Colonic mucosa (tissue), 4 donors: ENCODE measurements around the gene SLC38A7. TPM values are rescaled to one million over a fixed set of nuclear protein-coding genes. Genes with fewer than 3 reads are reported as not detected.
A peak's percentile ranks its signal among the peaks of the same experiment; 100 is the strongest.

Experiments
- DNase-seq: peaks from one replicate; pipeline ENCODE4 v3.0.0-alpha.2; 2020
- H3K27ac ChIP-seq: fragments of 200-600 bp; one replicate; pipeline ENCODE4 v1.8.0; 2021
- H3K27me3 ChIP-seq: fragments of 200-600 bp; one replicate; pipeline ENCODE4 v1.8.0; 2021
- H3K36me3 ChIP-seq: fragments of 200-600 bp; one replicate; pipeline ENCODE4 v1.8.0; 2021
- H3K4me1 ChIP-seq: fragments of 200-600 bp; one replicate; pipeline ENCODE4 v1.8.0; 2021; ENCODE audit warnings: mild to moderate bottlenecking
- H3K4me3 ChIP-seq: fragments of 200-600 bp; one replicate; pipeline ENCODE4 v1.8.0; 2021
- H3K9ac ChIP-seq, 2 donors: one replicate each; pipeline ENCODE4 v1.7.0; 2013; ENCODE audit warnings: control low read depth in 2 of 2, low read depth in 2 of 2, low read length in 2 of 2
- H3K9me3 ChIP-seq: fragments of 200-600 bp; one replicate; pipeline ENCODE4 v1.8.0; 2021
- intact Hi-C: fragments of 100-400 bp; cut with DNase I; formaldehyde crosslinking; loops from one replicate; pipeline ENCODE4 v1.14.1; 2022
- total RNA-seq, 2 donors: library from RNA; stranded (reverse); fragmentation: NEBNext Ultra II Directional in 1 of 2; extraction: Animal tissue kit (Norgen Biotek cat#: 25700) in 1 of 2; gene quantifications; one replicate each; pipeline ENCODE4 v1.2.1, GENCODE V29; 2021
- TF ChIP-seq, protein P1 (sequence below): fragments of 200-600 bp; IDR thresholded peaks from one replicate; pipeline ENCODE4 v1.8.0; 2022; ENCODE audit warnings: antibody characterized with exemption, mild to moderate bottlenecking
- donor health status: healthy.
- donor health status: DM: no; HTN: no; CAD: no.
- donor health status: DM: no; HTN: no; CAD: no.

SLC38A7 gene, protein sequence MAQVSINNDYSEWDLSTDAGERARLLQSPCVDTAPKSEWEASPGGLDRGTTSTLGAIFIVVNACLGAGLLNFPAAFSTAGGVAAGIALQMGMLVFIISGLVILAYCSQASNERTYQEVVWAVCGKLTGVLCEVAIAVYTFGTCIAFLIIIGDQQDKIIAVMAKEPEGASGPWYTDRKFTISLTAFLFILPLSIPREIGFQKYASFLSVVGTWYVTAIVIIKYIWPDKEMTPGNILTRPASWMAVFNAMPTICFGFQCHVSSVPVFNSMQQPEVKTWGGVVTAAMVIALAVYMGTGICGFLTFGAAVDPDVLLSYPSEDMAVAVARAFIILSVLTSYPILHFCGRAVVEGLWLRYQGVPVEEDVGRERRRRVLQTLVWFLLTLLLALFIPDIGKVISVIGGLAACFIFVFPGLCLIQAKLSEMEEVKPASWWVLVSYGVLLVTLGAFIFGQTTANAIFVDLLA
- total RNA-seq = 10 to 100 TPM; 10.8 to 15.5 TPM

DNA sequence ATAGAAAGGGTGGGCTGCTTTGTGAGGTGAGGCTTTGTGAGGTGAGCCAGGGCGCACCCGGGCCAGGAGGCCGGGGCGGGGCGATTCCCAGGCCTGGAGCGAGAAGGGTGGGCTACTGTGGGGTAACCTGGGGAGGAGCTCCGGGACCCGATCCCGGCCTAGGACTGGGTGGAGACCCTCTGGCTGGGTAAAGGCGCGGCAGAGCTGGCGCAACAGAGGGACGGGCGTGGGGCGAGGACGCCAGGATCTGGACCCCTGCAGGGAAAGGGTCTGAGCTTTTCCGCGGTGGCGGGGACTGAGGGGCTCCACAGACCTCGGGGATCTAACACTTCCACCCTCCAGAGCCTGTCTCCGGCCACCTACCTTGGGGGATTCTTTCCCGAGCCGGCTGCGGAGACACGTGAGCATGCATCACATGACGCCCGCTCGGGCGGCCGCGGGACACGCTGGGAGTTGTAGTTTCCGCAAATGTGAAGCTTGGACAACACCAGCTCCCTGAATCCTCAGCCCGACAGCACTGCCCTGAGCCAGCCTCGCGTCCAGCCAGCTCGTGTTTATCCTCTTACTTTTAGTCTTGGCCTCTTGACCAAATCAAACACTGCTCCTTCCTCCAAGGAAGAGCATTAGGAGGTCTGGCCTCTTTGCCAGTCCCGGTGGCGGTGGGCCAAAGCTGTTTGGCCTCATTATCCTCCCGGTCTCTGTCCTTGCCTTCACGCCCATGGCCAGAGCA, at the start of gene SLC38A7:
SLC38A7 (minus strand) TSS at position 417 of the 730 bp plus-strand sequence. CDS start 4,644 bp downstream, outside the sequence.
- Histone ChIP-seq H3K4me3 (peak within 1 kb of the TSS; percentile 97), H3K4me1 (peaks cover 6% of the 10 kb centered on the region), H3K36me3 (no peaks in the 10 kb centered on the region), H3K9me3 (no peaks in the 10 kb centered on the region), H3K9ac (peak within 1 kb of the TSS; percentile 85 to 90), H3K27me3 (no peaks in the 10 kb centered on the region), H3K27ac (peak within 1 kb of the TSS; percentile 41)
- DNase-seq = peak; percentile 91
- TF ChIP-seq, protein P1, sequence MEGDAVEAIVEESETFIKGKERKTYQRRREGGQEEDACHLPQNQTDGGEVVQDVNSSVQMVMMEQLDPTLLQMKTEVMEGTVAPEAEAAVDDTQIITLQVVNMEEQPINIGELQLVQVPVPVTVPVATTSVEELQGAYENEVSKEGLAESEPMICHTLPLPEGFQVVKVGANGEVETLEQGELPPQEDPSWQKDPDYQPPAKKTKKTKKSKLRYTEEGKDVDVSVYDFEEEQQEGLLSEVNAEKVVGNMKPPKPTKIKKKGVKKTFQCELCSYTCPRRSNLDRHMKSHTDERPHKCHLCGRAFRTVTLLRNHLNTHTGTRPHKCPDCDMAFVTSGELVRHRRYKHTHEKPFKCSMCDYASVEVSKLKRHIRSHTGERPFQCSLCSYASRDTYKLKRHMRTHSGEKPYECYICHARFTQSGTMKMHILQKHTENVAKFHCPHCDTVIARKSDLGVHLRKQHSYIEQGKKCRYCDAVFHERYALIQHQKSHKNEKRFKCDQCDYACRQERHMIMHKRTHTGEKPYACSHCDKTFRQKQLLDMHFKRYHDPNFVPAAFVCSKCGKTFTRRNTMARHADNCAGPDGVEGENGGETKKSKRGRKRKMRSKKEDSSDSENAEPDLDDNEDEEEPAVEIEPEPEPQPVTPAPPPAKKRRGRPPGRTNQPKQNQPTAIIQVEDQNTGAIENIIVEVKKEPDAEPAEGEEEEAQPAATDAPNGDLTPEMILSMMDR = no peak
- intact Hi-C loops = loop anchor here (5.0 kb wide), 1 partner anchor 73 kb away; no protein-coding TSS in a partner anchor

- intact Hi-C loops = no loop called here
- Histone ChIP-seq H3K27me3 (no peaks in the 10 kb centered on the region), H3K9ac (peak within 1 kb of the TSS; percentile 86 to 90), H3K4me3 (peak within 1 kb of the TSS; percentile 74), H3K9me3 (no peaks in the 10 kb centered on the region), H3K27ac (peak within 1 kb of the TSS; percentile 68), H3K4me1 (peaks cover 6% of the 10 kb centered on the region), H3K36me3 (no peaks in the 10 kb centered on the region)
- DNase-seq = peak; percentile 87
- TF ChIP-seq, protein P1 = peak; percentile 87
Observed at GRCh38 chr16:58733671-58734458, 49.3 kb upstream of the SLC38A7 start, which contains the start of gene GOT2. Gene GOT2 (minus strand): TSS chr16:58734316. CDS start chr16:58734228, 88 bp downstream.

GRCh38 chr16:58733248-58733670, 48.7 kb upstream of the SLC38A7 start:
- no peaks in the 10 kb centered on the region for H3K27me3 ChIP-seq
- DNase-seq = no peak
- peak overlapping the region; percentile 74 for H3K4me3 ChIP-seq
- no peaks in the 10 kb centered on the region for H3K36me3 ChIP-seq
- H3K9me3 ChIP-seq = no peaks in the 10 kb centered on the region
- peak overlapping the region; percentile 68 for H3K27ac ChIP-seq
- intact Hi-C loops = no loop called here
- TF ChIP-seq, protein P1 = no peak
- H3K9ac ChIP-seq = peak overlapping the region; percentile 86 to 90
- H3K4me1 ChIP-seq = peaks cover 6% of the 10 kb centered on the region

- peaks cover 6% of the 10 kb centered on the region for H3K4me1 ChIP-seq
- intact Hi-C loops = no loop called here
Observed at GRCh38 chr16:58732545-58733247, 48.1 kb upstream of the SLC38A7 start.

More at GRCh38 chr16:58732545-58733247, 48.1 kb upstream of the SLC38A7 start:
- Histone ChIP-seq H3K27me3 (no peaks in the 10 kb centered on the region), H3K36me3 (no peaks in the 10 kb centered on the region), H3K9me3 (no peaks in the 10 kb centered on the region), H3K27ac (peak overlapping the region; percentile 68), H3K9ac (peak overlapping the region; percentile 86 to 90), H3K4me3 (peak overlapping the region; percentile 74)
- TF ChIP-seq, protein P1 = no peak
- DNase-seq = no peak
